Gastroesophageal sphincter (tissue), 4 donors: ENCODE results near the gene C2CD2L. TPM values are rescaled to one million over a fixed set of nuclear protein-coding genes. Genes with fewer than 3 reads are reported as not detected.
"Not testable (repeated sequence)": the region's sequence is repeated elsewhere in the genome, so short reads cannot be mapped to it uniquely, and the experiment has no call there.

Experiments
- ATAC-seq: fragments of 150-250 bp; one replicate; pipeline ENCODE4 v1.9.1; 2016; ENCODE audit warnings: mild to moderate bottlenecking, moderate library complexity
- H3K27ac ChIP-seq, 4 donors: fragments of 200-600 bp; sonication (generic) in 3 of 4; 1 replicate in 3 of 4; 2 replicates in 1 of 4; pipeline ENCODE4 v1.5.1; 2016 to 2019
- H3K27me3 ChIP-seq: fragments of 200-600 bp; sonication (generic); one replicate; pipeline ENCODE4 v1.5.1; 2019
- H3K36me3 ChIP-seq, 2 donors: fragments of 200-600 bp; sonication (generic); one replicate each; pipeline ENCODE4 v1.5.1; 2019; ENCODE audit warnings: control low read depth in 1 of 2
- H3K4me1 ChIP-seq, 3 donors: fragments of 200-600 bp; sonication (generic); 1 replicate in 2 of 3; 2 replicates in 1 of 3; pipeline ENCODE4 v1.5.1; 2016 to 2019; ENCODE audit warnings: control low read depth in 2 of 3
- H3K4me3 ChIP-seq, 2 donors: fragments of 200-600 bp; sonication (generic); one replicate each; pipeline ENCODE4 v1.5.1; 2019; ENCODE audit warnings: mild to moderate bottlenecking in 1 of 2, moderate library complexity in 1 of 2
- H3K9me3 ChIP-seq, 3 donors: fragments of 200-600 bp; sonication (generic); one replicate each; pipeline ENCODE4 v1.5.1; 2017 to 2019; ENCODE audit warnings: control low read depth in 2 of 3
- CTCF ChIP-seq, 4 experiments: fragments of 200-600 bp in 2 of 4; fragments of 450-650 bp in 2 of 4; sonication (generic) in 1 of 4; IDR thresholded peaks; one replicate each; pipeline ENCODE4 v1.5.1; 2017 to 2019; ENCODE audit warnings: antibody characterized with exemption in 4 of 4, mild to moderate bottlenecking in 2 of 4, moderate library complexity in 2 of 4
- EP300 ChIP-seq: sonication (generic); formaldehyde crosslinking; IDR thresholded peaks from one replicate; pipeline ENCODE4 v1.6.1; 2017; ENCODE audit warnings: antibody characterized with exemption, mild to moderate bottlenecking
- POLR2A ChIP-seq, 2 donors: fragments of 450-650 bp; IDR thresholded peaks; one replicate each; pipeline ENCODE4 v1.6.1; 2017; ENCODE audit warnings: antibody characterized with exemption in 2 of 2, mild to moderate bottlenecking in 2 of 2, moderate library complexity in 1 of 2
- POLR2AphosphoS5 ChIP-seq: sonication (generic); formaldehyde crosslinking; IDR thresholded peaks from one replicate; pipeline ENCODE4 v1.6.1; 2017; ENCODE audit warnings: antibody characterized with exemption
- WGBS, 2 donors: methylation state at CpG; one replicate each; pipeline ENCODE4 v1.1.5; 2018; ENCODE audit warnings: low coverage in 1 of 2; 5-methylcytosine and 5-hydroxymethylcytosine counted together
- total RNA-seq, 4 donors: library from RNA; depleted of rRNA; stranded (reverse); fragments of >200 nt; gene quantifications; one replicate each; pipeline ENCODE4 v1.1.0, GENCODE V29; 2016

C2CD2L gene
- total RNA-seq, 4 donors from 2014 or later = 3.4 to 13.3 (median 8.3) TPM

GRCh38 chr11:119100246-119100970 lies 6.7 kb upstream of the C2CD2L start:
- WGBS, 2 donors = 32 to 39% methylated on average over 10 of the region's 11 CpGs
- Histone ChIP-seq H3K27ac (no peak overlapping the region), H3K4me3 (peak overlapping the region; percentile 74 to 86), H3K4me1 (peaks cover 3 to 37% (median 22%) of the 10 kb centered on the region in 3 donors), H3K9me3 (no peaks in the 10 kb centered on the region), H3K36me3 (peaks cover 0 to 28% of the 10 kb centered on the region in 2 donors), H3K27me3 (no peaks in the 10 kb centered on the region)
- TF ChIP-seq CTCF (IDR thresholded peaks at IDR 0.05) = peak in 1 of 4 experiments; percentile 20
- TF ChIP-seq POLR2AphosphoS5 = no peak
- no peak for ATAC-seq

- Histone ChIP-seq H3K4me3 (peak overlapping the region; percentile 74 to 86), H3K27me3 (no peaks in the 10 kb centered on the region), H3K4me1 (peaks cover 3 to 37% (median 19%) of the 10 kb centered on the region in 3 donors), H3K9me3 (no peaks in the 10 kb centered on the region), H3K36me3 (peaks cover 0 to 28% of the 10 kb centered on the region in 2 donors), H3K27ac (peak overlapping the region; percentile 93 to 98 (median 95))
- no peak for ATAC-seq
- TF ChIP-seq CTCF (IDR thresholded peaks at IDR 0.05) (no peak), POLR2A (IDR thresholded peaks at IDR 0.05) (no peak), POLR2AphosphoS5 (no peak), EP300 (no peak)
- 5 to 10% methylated on average over 4 to 7 of the region's 29 CpGs for WGBS, 2 donors
Observed at GRCh38 chr11:119100994-119101758, 6.0 kb upstream of the C2CD2L start.

GRCh38 chr11:119101759-119102423 lies 5.3 kb upstream of the C2CD2L start, which contains the start of gene DPAGT1:
DPAGT1 (minus strand) TSS chr11:119101853; CDS start chr11:119101655, 198 bp downstream.
- peak; percentile 96 for ATAC-seq
- WGBS, 2 donors = 0% methylated on average over 6 to 7 of the region's 32 CpGs
- peaks cover 0 to 24% of the 10 kb centered on the region in 2 donors for H3K36me3 ChIP-seq

GRCh38 chr11:119103161-119103664 lies 3.9 kb upstream of the C2CD2L start:
- 80% methylated on average over 10 of the region's 18 CpGs; no CpG with 5 or more reads in 1 of the 2 donors for WGBS, 2 donors
- peaks cover 3 to 50% (median 25%) of the 10 kb centered on the region in 3 donors for H3K4me1 ChIP-seq
- H3K4me3 ChIP-seq = peak overlapping the region; percentile 74 to 86

More at GRCh38 chr11:119101759-119102423, 5.3 kb upstream of the C2CD2L start, which contains the start of gene DPAGT1:
- peak; percentile 40 for TF ChIP-seq POLR2AphosphoS5
- no peak for TF ChIP-seq POLR2A (IDR thresholded peaks at IDR 0.05)
- TF ChIP-seq EP300 = no peak
- peak in 1 of 4 experiments; percentile 2 for TF ChIP-seq CTCF (IDR thresholded peaks at IDR 0.05)
- Histone ChIP-seq H3K27ac (peak within 1 kb of the TSS; percentile 93 to 98 (median 95)), H3K4me1 (peaks cover 3 to 45% (median 25%) of the 10 kb centered on the region in 3 donors), H3K4me3 (peak within 1 kb of the TSS; percentile 74 to 86), H3K27me3 (no peaks in the 10 kb centered on the region), H3K9me3 (no peaks in the 10 kb centered on the region)

GRCh38 chr11:119103793-119104192 lies 3.4 kb upstream of the C2CD2L start:
- no peak for ATAC-seq
- H3K27ac ChIP-seq = peak overlapping the region in 3 of 4 donors; percentile 93 to 96 (median 94)
- H3K36me3 ChIP-seq = peaks cover 0 to 5% of the 10 kb centered on the region in 2 donors
- H3K9me3 ChIP-seq = no peaks in the 10 kb centered on the region
- no peak overlapping the region for H3K4me3 ChIP-seq
- WGBS, 2 donors = 47 to 69% methylated on average over 4 of the region's 4 CpGs
- no peak for TF ChIP-seq POLR2AphosphoS5
- TF ChIP-seq CTCF (IDR thresholded peaks at IDR 0.05) = no peak
- no peak for TF ChIP-seq POLR2A (IDR thresholded peaks at IDR 0.05)
- no peak for TF ChIP-seq EP300
- peaks cover 3 to 56% (median 31%) of the 10 kb centered on the region in 3 donors for H3K4me1 ChIP-seq
- H3K27me3 ChIP-seq = no peaks in the 10 kb centered on the region

More at GRCh38 chr11:119103161-119103664, 3.9 kb upstream of the C2CD2L start:
- ATAC-seq, H3K27me3 ChIP-seq, H3K9me3 ChIP-seq: not testable (repeated sequence)
- H3K27ac ChIP-seq = peak overlapping the region; percentile 93 to 98 (median 95)
- H3K36me3 ChIP-seq = peaks cover 0 to 10% of the 10 kb centered on the region in 2 donors
